ENCODE data around the gene OGDHL.
"Not testable (repeated sequence)": the region's sequence is repeated elsewhere in the genome, so short reads cannot be mapped to it uniquely, and the experiment has no call there.

The OGDHL gene

GRCh38 chr10:49754951-49755350, 7.2 kb downstream of the OGDHL start:
- not testable (repeated sequence) for DNase-seq

DNA sequence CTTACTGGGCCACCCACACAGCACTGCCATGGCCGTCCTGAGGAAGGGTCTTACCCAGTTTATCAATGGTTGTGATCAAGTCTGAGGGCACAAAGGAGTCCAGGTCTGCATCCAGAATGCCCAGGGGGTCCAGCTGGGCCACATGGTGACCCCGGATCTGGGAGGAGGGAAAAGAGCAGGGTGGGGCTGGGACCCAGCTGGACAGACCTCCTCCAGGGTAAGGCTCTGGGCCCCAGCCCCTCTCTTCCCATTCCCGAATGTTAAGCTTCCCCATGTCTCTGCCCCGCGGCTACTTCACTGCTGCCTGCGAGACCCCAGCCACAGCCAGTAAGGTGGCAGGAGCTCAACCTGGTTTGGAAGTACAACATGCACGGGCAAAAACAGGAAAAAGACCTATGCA, 9.5 kb downstream of the OGDHL start:
- no peak for DNase-seq

GRCh38 chr10:49751636-49752510, 10.2 kb downstream of the OGDHL start:
- DNase-seq: no peak

DNA sequence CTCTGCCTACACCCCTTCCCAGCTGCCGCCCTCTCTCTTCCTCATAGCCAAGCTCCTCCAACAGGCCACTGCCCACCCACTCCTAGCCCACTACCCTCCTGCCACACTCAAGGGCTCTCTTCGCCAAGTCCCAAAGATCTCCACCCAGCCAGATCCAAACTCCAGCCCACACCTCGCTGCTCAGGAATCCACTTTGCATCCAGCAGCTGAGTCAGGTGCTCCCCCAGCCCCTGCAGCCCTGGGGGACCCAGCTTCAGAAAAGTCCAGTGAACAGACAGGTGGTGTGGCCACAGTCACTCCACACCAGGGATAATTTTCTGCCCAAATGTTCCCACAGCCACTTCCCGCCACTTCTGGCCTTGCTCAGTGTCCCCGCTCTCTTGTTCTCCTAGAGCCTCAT, 10.9 kb downstream of the OGDHL start:
- DNase-seq: no peak

GRCh38 chr10:49750546-49750945, 11.6 kb downstream of the OGDHL start:
- DNase-seq: no peak

- DNase-seq: no peak
Observed at GRCh38 chr10:49749556-49750491, 12.3 kb downstream of the OGDHL start.

DNA sequence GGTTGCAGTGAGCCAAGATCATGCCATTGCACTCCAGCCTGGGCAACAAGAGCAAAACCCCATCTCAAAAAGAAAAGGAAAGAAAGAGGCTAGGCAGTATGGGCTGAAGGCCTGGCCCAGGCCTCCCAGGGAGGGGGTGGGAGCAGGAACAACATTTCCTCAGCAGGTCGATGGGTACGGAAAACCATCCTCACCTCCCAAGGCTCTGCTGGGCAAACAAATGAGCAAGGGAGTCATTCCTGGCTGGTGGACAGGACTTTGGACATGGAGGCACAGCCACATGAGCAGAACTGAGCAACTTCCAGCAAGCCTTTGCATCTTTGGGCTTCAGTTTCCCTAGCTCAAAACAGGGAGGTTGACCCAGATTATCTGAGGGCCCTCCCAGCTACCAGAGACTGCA, 13.0 kb downstream of the OGDHL start:
- DNase-seq: no peak

GRCh38 chr10:49748006-49748405, 14.1 kb downstream of the OGDHL start:
- DNase-seq: no peak

GRCh38 chr10:49747303-49747646, 14.8 kb downstream of the OGDHL start:
- no peak for DNase-seq

GRCh38 chr10:49746626-49747302, 15.4 kb downstream of the OGDHL start:
- DNase-seq: no peak

DNA sequence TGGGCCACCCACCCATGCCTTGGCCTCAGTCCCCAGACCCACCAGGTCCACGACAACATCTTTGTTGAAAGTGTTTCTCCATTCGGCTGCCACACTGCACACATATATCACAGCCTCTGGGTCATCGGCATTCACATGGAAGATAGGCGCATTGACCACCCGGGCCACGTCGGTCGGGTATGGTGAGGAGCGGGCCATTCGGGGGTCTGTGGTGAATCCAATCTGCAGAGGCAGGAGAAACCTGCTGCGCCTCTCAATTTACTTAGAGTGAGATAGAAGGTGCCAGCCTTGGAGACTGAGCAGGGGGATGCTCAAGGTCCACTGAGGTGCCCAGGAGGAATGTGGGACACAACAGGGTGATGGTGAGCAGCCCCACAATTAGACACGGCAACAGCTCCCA, 16.4 kb downstream of the OGDHL start:
- DNase-seq: no peak

- DNase-seq: no peak
Observed at GRCh38 chr10:49744924-49745605, 17.1 kb downstream of the OGDHL start.

DNA sequence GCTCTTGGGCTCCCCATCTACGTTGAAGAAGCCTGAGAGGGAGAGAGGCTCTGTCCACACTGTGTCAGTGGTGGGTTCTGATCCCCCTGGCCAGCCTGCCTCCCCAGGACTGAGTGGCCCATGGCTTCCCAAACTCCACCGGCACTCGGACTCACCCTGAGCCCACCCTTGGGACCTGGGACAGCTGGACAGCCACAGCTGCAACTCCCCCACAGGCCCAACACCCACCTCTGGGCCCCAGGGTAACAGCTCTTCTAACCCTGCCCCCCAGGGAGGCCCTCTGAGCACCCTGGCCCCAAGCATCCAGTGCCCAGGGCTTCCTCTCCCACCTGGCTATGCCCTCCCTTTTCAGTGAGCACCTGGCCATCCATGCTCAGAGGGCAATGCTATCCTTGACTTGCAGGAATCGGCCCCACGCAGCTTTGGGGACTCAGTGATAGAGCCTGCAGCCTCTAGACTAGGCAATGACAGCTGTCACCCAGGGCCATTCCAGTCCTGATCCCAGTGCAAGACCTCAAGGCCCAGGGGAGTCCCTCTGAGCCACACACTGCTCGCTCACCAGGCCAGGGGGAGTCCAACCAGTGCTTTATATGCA, 17.9 kb downstream of the OGDHL start:
- no peak for DNase-seq

DNA sequence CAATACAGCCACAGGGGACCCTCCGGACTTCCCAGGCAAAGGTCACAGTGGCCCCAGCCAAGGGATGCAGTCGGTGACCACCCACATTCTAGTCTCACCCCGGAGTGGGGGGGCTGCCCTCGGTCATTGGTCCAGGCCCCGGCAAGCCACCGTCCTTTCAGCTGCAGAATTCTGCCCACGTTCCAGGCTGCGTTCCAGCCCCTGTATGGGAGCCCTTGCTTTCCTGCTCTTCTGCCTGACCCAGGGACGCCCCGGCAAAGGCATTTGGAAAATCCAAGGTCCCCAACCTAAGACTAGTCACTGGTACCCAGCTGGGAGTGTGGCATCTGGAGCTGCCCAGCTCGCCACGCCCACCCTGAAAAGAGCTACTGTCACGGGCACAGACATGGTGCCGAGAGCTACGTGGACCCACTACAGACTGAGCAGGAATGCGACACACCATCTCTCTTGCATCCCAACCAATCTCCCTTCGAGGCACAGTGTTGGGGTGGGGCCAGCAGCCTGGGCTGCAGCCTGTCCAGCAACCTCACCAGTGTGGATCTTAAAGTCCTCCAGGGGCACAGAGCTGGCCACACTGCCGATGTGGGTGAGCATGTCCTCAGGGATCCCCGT, 18.6 kb downstream of the OGDHL start:
- no peak for DNase-seq

DNA sequence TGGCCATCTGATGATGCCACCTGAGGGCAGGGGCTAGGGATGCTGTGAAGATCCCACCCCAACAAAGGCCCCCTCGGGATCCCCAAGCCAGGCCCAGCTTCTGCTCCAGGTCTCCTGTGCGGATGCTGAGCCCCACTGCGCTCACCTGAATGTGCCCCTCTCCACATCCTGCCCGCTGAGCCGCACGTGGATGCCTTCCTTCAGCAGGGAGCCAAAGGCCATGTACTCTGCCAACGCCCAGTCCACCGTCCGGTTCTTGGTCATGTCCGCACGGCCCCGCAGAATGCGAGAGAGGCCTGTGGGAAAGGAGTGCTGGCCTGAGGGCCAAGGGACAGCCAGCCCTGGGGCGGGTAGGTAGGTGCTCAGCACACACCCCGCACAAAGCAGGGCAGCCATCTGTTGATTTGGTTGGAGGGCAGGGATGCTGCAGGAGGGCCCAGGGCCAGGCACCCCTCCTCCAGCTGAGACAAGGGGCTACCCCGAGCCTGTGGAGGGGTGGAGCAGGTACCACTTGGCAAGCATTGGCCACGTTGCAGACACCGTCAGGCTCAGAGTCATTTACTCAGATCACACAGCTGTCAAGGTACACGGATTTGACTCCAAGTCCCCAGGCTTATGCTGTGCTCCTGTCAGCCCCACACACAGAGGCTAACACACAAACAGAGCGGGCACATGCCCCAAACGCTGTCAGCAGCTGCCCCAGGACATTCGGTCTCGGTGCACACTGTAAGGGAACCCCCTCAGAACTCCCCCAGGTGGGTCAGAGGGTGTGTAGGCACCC, 19.2 kb downstream of the OGDHL start:
- no peak for DNase-seq

DNA sequence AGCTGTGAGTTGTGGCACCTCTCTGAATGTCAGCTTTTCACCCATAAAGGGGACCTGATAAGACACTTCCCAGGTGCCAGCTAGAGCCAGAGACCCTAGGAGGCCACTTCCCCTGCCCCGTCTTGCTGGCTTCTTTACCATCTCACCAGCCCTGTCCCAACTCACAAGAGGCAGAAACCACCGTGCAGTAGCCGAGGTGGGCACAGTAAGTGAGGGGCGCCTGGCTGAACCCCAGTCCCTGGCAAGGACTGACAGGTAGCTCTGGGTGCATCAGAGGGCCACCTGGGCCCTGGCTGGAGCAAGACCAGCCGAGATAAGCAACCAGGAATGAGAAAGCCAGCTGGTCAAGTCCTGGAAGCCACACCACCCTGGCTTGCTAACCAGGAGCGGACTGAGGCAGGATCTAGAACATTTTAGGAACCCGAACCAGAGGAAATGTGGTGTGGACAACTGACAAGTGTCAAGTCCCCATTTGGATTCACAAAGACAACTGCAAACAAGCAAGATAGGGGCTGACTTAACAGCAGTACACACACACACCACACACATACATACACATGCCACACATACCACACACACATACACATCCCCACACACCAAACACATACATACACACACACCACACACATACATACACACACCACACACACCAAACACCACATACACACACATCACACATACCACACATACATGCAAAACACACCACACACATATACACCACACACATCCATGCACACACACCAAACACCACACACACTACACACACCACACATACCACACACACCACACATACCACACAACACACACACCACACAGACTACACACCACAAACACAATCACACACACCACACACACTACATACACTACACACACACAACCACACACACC, 20.8 kb downstream of the OGDHL start:
- no peak for DNase-seq

- no peak for DNase-seq
Observed at GRCh38 chr10:49740346-49741107, 21.6 kb downstream of the OGDHL start.

- no peak for DNase-seq
Observed at GRCh38 chr10:49739426-49739825, 22.7 kb downstream of the OGDHL start.

All from CD4-positive, alpha-beta T cell treated with Interleukin-4 for 4 hours (primary cell).